Activated CD8-positive, alpha-beta T cell treated with anti-CD3 and anti-CD28 coated beads, Interleukin-2, amount 10 ng/mL, durations not matched to agents 7 days and 5 days (primary cell): ENCODE results near the gene WWOX. TPM values are rescaled to one million over a fixed set of nuclear protein-coding genes. Genes with fewer than 3 reads are reported as not detected.

ENCODE experiments used
- ATAC-seq: fragments of 150-1000 bp; cut with Tn5 transposase; one replicate; pipeline ENCODE4 v1.10.0; 2021; ENCODE audit warnings: moderate library complexity
- CTCF ChIA-PET: fragments of 350-600 bp; sonication (Branson Sonifier 250); formaldehyde crosslinking; loops from one replicate; lab custom pipeline; 2021; ENCODE audit warnings: antibody characterized with exemption; lab: Charles Lee
- POLR2A ChIA-PET: fragments of 350-600 bp; sonication (Branson Sonifier 250); formaldehyde crosslinking; loops from one replicate; lab custom pipeline; 2021; ENCODE audit warnings: antibody characterized with exemption; lab: Charles Lee
- DNase-seq: peaks from one replicate; pipeline ENCODE4 v3.0.0-alpha.2; 2020
- H3K27ac Mint-ChIP-seq: one replicate; pipeline ENCODE4 v1.8.0; 2021; ENCODE audit warnings: mild to moderate bottlenecking, mixed read lengths
- H3K27me3 Mint-ChIP-seq: one replicate; pipeline ENCODE4 v1.8.0; 2021; ENCODE audit warnings: low read depth, mixed read lengths
- H3K36me3 Mint-ChIP-seq: one replicate; pipeline ENCODE4 v1.8.0; 2021; ENCODE audit warnings: low read depth, mixed read lengths
- H3K4me1 Mint-ChIP-seq: one replicate; pipeline ENCODE4 v1.8.0; 2021; ENCODE audit warnings: low read depth, mixed read lengths
- H3K4me3 Mint-ChIP-seq: one replicate; pipeline ENCODE4 v1.8.0; 2021; ENCODE audit warnings: mild to moderate bottlenecking, mixed read lengths
- H3K9me3 Mint-ChIP-seq: one replicate; pipeline ENCODE4 v1.8.0; 2022; ENCODE audit warnings: mixed read lengths; ENCODE audit not compliant: insufficient read depth
- total RNA-seq, 2 experiments: library from RNA; stranded (reverse); gene quantifications; one replicate each; pipeline ENCODE4 v1.2.3, GENCODE V29; 2021

WWOX gene
- total RNA-seq, 2 experiments from 2014 or later = 34.4 to 34.9 TPM

GRCh38 chr16:78461496-78462287 is 362.2 kb downstream of the WWOX start:
- ChIA-PET POLR2A (no interaction called here), CTCF (no interaction called here)
- peaks cover 7% of the 10 kb centered on the region for H3K9me3 Mint-ChIP-seq
- no peak overlapping the region for H3K4me3 Mint-ChIP-seq
- H3K27me3 Mint-ChIP-seq = no peaks in the 10 kb centered on the region
- ATAC-seq (no peak), DNase-seq (no peak)
- H3K36me3 Mint-ChIP-seq = no peaks in the 10 kb centered on the region
- no peak overlapping the region for H3K27ac Mint-ChIP-seq
- no peaks in the 10 kb centered on the region for H3K4me1 Mint-ChIP-seq

- no peaks in the 10 kb centered on the region for H3K27me3 Mint-ChIP-seq
- no peaks in the 10 kb centered on the region for H3K36me3 Mint-ChIP-seq
- H3K27ac Mint-ChIP-seq = no peak overlapping the region
- ChIA-PET POLR2A (no interaction called here), CTCF (no interaction called here)
- ATAC-seq (no peak), DNase-seq (no peak)
- H3K4me1 Mint-ChIP-seq = no peaks in the 10 kb centered on the region
- peaks cover 7% of the 10 kb centered on the region for H3K9me3 Mint-ChIP-seq
- H3K4me3 Mint-ChIP-seq = no peak overlapping the region
These were observed 363.1 kb downstream of the WWOX start for GRCh38 chr16:78462288-78463208.

DNA sequence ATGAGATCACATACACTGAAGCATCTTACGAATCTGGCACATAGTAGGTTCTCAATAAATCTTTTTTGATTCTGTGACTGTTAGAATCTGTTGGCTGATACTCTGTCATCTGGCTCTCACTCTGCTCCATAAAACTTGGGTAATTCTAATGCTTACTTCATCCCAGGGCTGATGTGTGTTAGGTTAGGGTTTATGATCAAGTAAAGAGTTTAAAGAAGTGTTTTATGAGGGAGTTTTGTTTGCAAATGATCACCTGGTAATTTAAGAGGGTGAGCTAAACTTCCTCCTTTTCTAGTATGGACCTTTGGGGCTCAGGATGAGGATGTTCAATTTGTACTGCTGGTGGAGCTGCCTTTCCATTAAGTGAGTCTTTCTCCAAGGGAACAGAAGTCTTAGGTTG is 364.1 kb downstream of the WWOX start:
- no peak for ATAC-seq
- H3K27ac Mint-ChIP-seq = no peak overlapping the region
- H3K36me3 Mint-ChIP-seq = no peaks in the 10 kb centered on the region
- H3K27me3 Mint-ChIP-seq = no peaks in the 10 kb centered on the region
- POLR2A ChIA-PET = no interaction called here
- no peak overlapping the region for H3K4me3 Mint-ChIP-seq
- peaks cover 7% of the 10 kb centered on the region for H3K9me3 Mint-ChIP-seq
- no peaks in the 10 kb centered on the region for H3K4me1 Mint-ChIP-seq
- CTCF ChIA-PET = no interaction called here
- DNase-seq = no peak

DNA sequence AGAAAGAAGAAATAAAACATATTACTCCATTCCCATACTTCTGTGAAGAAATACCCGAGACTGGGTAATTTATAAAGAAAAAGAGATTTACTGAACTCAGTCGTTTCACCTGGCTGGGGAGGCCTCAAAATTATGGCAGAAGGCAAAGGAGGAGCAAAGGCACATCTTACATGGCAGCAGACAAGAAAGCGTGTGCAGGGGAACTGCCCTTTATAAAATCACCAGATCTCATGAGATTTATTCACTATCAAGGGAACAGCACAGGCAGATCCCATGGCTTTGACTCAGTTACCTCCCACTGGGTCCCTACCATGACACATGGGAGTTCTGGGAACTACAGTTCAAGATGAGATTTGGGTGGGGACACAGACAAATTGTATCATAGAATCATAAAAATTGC is 365.4 kb downstream of the WWOX start:
- Mint-ChIP-seq H3K9me3 (peaks cover 7% of the 10 kb centered on the region), H3K4me3 (no peak overlapping the region), H3K36me3 (no peaks in the 10 kb centered on the region), H3K27ac (no peak overlapping the region), H3K27me3 (no peaks in the 10 kb centered on the region), H3K4me1 (no peaks in the 10 kb centered on the region)
- ATAC-seq (no peak), DNase-seq (no peak)
- ChIA-PET CTCF (no interaction called here), POLR2A (no interaction called here)

DNA sequence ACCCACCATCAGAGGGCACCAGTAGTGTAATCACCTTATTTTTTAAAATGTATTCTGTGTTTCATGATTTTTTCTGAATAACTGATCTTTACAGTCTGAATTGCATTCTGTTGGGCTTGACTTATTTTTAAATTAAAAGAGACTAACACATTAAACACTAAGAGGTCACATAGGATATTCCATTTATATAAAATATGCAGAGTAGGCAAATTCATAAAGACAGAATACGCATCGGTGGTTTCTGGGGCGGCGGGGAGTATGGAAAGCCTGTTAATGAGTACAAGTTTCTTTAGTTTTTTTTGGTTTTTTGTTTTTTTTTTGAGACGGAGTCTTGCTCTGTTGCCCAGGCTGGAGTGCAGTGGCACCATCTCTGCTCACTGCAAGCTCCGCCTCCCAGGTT is 366.3 kb downstream of the WWOX start:
- POLR2A ChIA-PET = no interaction called here
- CTCF ChIA-PET = no interaction called here
- no peak overlapping the region for H3K27ac Mint-ChIP-seq
- DNase-seq (no peak), ATAC-seq (no peak)
- no peaks in the 10 kb centered on the region for H3K27me3 Mint-ChIP-seq
- H3K9me3 Mint-ChIP-seq = peaks cover 7% of the 10 kb centered on the region
- H3K36me3 Mint-ChIP-seq = no peaks in the 10 kb centered on the region
- no peaks in the 10 kb centered on the region for H3K4me1 Mint-ChIP-seq
- H3K4me3 Mint-ChIP-seq = no peak overlapping the region

GRCh38 chr16:78469787-78470186 is 370.3 kb downstream of the WWOX start:
- no peak for DNase-seq
- CTCF ChIA-PET = no interaction called here
- no peaks in the 10 kb centered on the region for H3K4me1 Mint-ChIP-seq
- no peak overlapping the region for H3K27ac Mint-ChIP-seq
- no peaks in the 10 kb centered on the region for H3K27me3 Mint-ChIP-seq
- H3K36me3 Mint-ChIP-seq = no peaks in the 10 kb centered on the region
- POLR2A ChIA-PET = no interaction called here
- no peak overlapping the region for H3K4me3 Mint-ChIP-seq
- no peaks in the 10 kb centered on the region for H3K9me3 Mint-ChIP-seq
- no peak for ATAC-seq

- Mint-ChIP-seq H3K4me3 (no peak overlapping the region), H3K27me3 (no peaks in the 10 kb centered on the region), H3K9me3 (no peaks in the 10 kb centered on the region), H3K27ac (no peak overlapping the region), H3K36me3 (no peaks in the 10 kb centered on the region), H3K4me1 (no peaks in the 10 kb centered on the region)
- ChIA-PET POLR2A (no interaction called here), CTCF (interaction anchor here (0.7 kb wide), 1 partner anchor 29 kb away, joined by 3 read pairs; no protein-coding TSS in a partner anchor)
- no peak for DNase-seq
- no peak for ATAC-seq
These were observed 373.7 kb downstream of the WWOX start for GRCh38 chr16:78473031-78473699.

DNA sequence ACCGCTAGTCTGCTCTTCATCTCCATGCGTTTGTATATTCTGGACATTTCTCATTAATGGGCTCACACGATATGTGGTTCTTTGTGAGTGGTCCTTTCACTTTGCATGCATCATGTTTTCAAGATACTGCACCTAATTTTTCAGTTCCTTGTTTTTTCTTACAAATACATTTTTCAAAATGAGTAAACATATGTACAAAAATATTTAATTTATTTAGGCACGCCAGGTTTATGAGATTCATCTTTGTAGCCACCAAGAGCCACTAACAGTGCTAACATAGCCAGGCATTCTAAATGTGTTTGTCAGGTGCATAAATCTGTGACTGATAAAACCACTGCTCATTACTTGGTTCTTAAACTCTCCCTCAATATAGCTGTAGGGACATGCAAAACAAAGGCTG is 375.3 kb downstream of the WWOX start:
- CTCF ChIA-PET = no interaction called here
- Mint-ChIP-seq H3K4me3 (no peak overlapping the region), H3K4me1 (no peaks in the 10 kb centered on the region), H3K9me3 (no peaks in the 10 kb centered on the region), H3K36me3 (no peaks in the 10 kb centered on the region), H3K27ac (no peak overlapping the region), H3K27me3 (no peaks in the 10 kb centered on the region)
- ATAC-seq (no peak), DNase-seq (no peak)
- POLR2A ChIA-PET = no interaction called here

- H3K27ac Mint-ChIP-seq = no peak overlapping the region
- ChIA-PET POLR2A (interaction anchor here (0.6 kb wide), 1 partner anchor 1130 kb away, joined by 3 read pairs; no protein-coding TSS in a partner anchor), CTCF (no interaction called here)
- H3K27me3 Mint-ChIP-seq = no peaks in the 10 kb centered on the region
- ATAC-seq (no peak), DNase-seq (no peak)
- H3K9me3 Mint-ChIP-seq = no peaks in the 10 kb centered on the region
- H3K4me1 Mint-ChIP-seq = no peaks in the 10 kb centered on the region
- no peaks in the 10 kb centered on the region for H3K36me3 Mint-ChIP-seq
- no peak overlapping the region for H3K4me3 Mint-ChIP-seq
These were observed 377.2 kb downstream of the WWOX start for GRCh38 chr16:78476615-78477014.

DNA sequence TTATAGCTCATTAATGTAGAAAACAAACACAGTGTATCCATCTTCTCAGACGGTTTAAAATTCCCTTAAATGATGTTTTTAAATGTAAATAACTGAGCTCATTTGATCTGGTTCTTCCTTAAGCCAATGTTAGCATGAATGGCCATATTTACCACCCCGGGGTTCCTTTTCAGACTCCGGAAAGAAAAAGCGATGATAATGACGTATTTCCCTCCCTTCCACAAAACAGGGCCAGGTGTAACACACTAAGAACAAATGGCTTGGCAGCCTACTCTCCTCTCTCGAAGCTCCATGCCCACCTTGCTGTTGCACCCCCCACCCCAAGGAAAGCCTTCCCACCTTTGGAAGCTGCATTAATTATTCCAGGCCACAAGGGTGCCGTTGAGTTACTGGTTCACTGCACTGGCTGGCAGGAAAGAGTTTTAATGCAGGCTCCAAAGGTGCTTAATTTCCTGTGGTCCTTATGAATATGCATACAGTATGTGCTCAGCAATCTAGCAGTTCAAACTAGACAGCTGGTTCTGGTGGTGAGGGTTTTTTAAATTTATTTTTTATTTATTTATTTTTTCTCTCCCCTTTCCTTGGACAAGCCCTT is 378.9 kb downstream of the WWOX start:
- H3K36me3 Mint-ChIP-seq = no peaks in the 10 kb centered on the region
- ChIA-PET POLR2A (interaction anchor here (0.6 kb wide), 1 partner anchor 919 kb away, joined by 3 read pairs; no protein-coding TSS in a partner anchor), CTCF (interaction anchor here (1.2 to 1.4 kb wide), 2 partner anchors 10 to 11 kb away, joined by 3 to 5 read pairs; no protein-coding TSS in a partner anchor)
- no peak for DNase-seq
- no peak for ATAC-seq
- no peaks in the 10 kb centered on the region for H3K27me3 Mint-ChIP-seq
- H3K9me3 Mint-ChIP-seq = no peaks in the 10 kb centered on the region
- no peak overlapping the region for H3K4me3 Mint-ChIP-seq
- H3K4me1 Mint-ChIP-seq = no peaks in the 10 kb centered on the region
- no peak overlapping the region for H3K27ac Mint-ChIP-seq

GRCh38 chr16:78479723-78480122 is 380.3 kb downstream of the WWOX start:
- CTCF ChIA-PET = no interaction called here
- no peaks in the 10 kb centered on the region for H3K4me1 Mint-ChIP-seq
- DNase-seq = no peak
- no peak overlapping the region for H3K27ac Mint-ChIP-seq
- POLR2A ChIA-PET = no interaction called here
- ATAC-seq = no peak
- H3K4me3 Mint-ChIP-seq = no peak overlapping the region
- no peaks in the 10 kb centered on the region for H3K9me3 Mint-ChIP-seq
- H3K27me3 Mint-ChIP-seq = no peaks in the 10 kb centered on the region
- H3K36me3 Mint-ChIP-seq = no peaks in the 10 kb centered on the region
